ENCODE results near the gene NTSR1.

DNA sequence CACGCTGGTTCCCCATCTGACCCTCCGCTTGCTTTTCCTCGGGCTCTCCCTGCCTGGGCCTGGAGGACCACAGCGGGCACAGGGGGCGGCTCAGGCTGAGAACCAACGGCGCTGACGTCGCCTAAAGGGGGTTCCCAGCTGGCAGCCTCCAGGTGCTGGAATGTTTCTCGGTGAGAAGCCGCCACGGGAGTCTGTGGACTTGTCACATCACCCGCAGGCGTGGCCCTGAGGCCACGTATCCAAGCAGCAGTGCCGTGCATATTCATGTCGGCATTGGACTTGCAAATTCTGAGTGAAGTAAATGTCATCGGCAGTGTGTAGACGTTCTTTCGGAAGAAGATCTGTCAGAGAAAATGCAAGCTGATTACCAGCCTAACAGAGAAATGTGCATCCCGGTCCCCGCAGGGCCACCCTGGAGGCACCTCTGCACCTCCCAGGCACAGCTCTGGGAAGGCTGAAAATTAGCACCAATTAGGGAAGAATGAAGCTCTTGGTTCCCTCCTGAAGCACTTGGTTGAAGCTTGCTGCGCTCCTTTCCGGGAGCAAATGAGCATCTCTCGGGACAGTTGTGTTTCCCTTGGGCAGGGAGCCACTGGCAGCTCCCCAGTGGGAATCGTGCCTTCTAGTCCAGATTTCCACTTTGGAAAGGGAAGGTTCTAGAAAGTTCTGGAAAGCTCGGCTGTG is 24.3 kb downstream of the NTSR1 start:
- TF ChIP-seq, protein P1, sequence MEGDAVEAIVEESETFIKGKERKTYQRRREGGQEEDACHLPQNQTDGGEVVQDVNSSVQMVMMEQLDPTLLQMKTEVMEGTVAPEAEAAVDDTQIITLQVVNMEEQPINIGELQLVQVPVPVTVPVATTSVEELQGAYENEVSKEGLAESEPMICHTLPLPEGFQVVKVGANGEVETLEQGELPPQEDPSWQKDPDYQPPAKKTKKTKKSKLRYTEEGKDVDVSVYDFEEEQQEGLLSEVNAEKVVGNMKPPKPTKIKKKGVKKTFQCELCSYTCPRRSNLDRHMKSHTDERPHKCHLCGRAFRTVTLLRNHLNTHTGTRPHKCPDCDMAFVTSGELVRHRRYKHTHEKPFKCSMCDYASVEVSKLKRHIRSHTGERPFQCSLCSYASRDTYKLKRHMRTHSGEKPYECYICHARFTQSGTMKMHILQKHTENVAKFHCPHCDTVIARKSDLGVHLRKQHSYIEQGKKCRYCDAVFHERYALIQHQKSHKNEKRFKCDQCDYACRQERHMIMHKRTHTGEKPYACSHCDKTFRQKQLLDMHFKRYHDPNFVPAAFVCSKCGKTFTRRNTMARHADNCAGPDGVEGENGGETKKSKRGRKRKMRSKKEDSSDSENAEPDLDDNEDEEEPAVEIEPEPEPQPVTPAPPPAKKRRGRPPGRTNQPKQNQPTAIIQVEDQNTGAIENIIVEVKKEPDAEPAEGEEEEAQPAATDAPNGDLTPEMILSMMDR (IDR thresholded peaks at IDR 0.05), result no peak
- no peak for TF ChIP-seq POLR2A (IDR thresholded peaks at IDR 0.05)
